Lung (tissue), 12 donors: ENCODE data around the gene PDGFB. TPM values are rescaled to one million over a fixed set of nuclear protein-coding genes. Genes with fewer than 3 reads are reported as not detected.

ENCODE experiments used
- ATAC-seq: fragments of 200-7000 bp; cut with Tn5 transposase; one replicate; pipeline ENCODE4 v1.9.1; 2020; ENCODE audit warnings: moderate number of reproducible peaks; ENCODE audit not compliant: insufficient read depth, low FRiP score
- DNase-seq, 3 donors: peaks; one replicate each; pipeline ENCODE4 v3.0.0-alpha.2; 2013 to 2017
- H3K27ac ChIP-seq, 2 donors: one replicate each; pipeline ENCODE4 v1.5.1; 2013; ENCODE audit warnings: mild to moderate bottlenecking in 2 of 2, moderate library complexity in 2 of 2, control low read depth in 1 of 2, inconsistent platforms in 1 of 2, low read depth in 1 of 2, low read length in 1 of 2
- H3K27me3 ChIP-seq, 3 donors: one replicate each; pipeline ENCODE4 v1.5.1; 2013; ENCODE audit warnings: low read length in 2 of 3; ENCODE audit not compliant: control insufficient read depth in 3 of 3, insufficient read depth in 3 of 3
- H3K36me3 ChIP-seq, 4 donors: one replicate each; pipeline ENCODE4 v1.5.1; 2013; ENCODE audit warnings: low read length in 4 of 4, mild to moderate bottlenecking in 1 of 4, moderate library complexity in 1 of 4; ENCODE audit not compliant: control insufficient read depth in 4 of 4, insufficient read depth in 4 of 4
- H3K4me1 ChIP-seq, 5 donors: one replicate each; pipeline ENCODE4 v1.5.1; 2013; ENCODE audit warnings: low read length in 5 of 5, mild to moderate bottlenecking in 2 of 5, moderate library complexity in 1 of 5; ENCODE audit not compliant: control insufficient read depth in 5 of 5, insufficient read depth in 5 of 5
- H3K4me3 ChIP-seq: one replicate; pipeline ENCODE4 v1.5.1; 2013; ENCODE audit warnings: mild to moderate bottlenecking, control low read depth, moderate library complexity
- H3K9ac ChIP-seq, 2 donors: one replicate each; pipeline ENCODE4 v1.5.1; 2013; ENCODE audit warnings: low read length in 2 of 2, control low read depth in 1 of 2; ENCODE audit not compliant: insufficient read depth in 1 of 2
- H3K9me3 ChIP-seq, 4 donors: one replicate each; pipeline ENCODE4 v1.5.1; 2013; ENCODE audit warnings: low read length in 3 of 4, mild to moderate bottlenecking in 1 of 4, moderate library complexity in 1 of 4; ENCODE audit not compliant: control insufficient read depth in 4 of 4, insufficient read depth in 3 of 4
- WGBS, 2 donors: extraction: QIAGEN DNeasy Blood & Tissue Kit; methylation state at CpG; one replicate each; pipeline ENCODE4 v1.1.7; 2013; 5-methylcytosine and 5-hydroxymethylcytosine counted together
- polyA plus RNA-seq, 2 donors: library from polyadenylated mRNA; stranded (reverse); fragments of 200-250 nt; gene quantifications; one replicate each; pipeline ENCODE4 v1.2.1, GENCODE V29; 2013
- total RNA-seq, 2 donors: library from RNA; depleted of rRNA in 1 of 2; stranded (reverse); fragments of >200 nt in 1 of 2; gene quantifications; one replicate each; pipeline ENCODE4 v1.2.1, GENCODE V29; 2014 to 2021
- TF ChIP-seq, protein P1 (sequence below): IDR thresholded peaks from 2 replicates; pipeline ENCODE4 v1.5.1; 2012; ENCODE audit warnings: mild to moderate bottlenecking; ENCODE audit errors: control extremely low read depth, extremely low read depth
- donor health status: control.
- donor health status: control.
- donor health status: Bipolar disorder and iron deficiency.
- donor health status: healthy.
- donor health status: DM: yes; HTN: yes; CAD: no.

Gene PDGFB
- total and polyA plus RNA-seq, 4 donors = 9.8 to 56.7 (median 29.5) TPM

DNA sequence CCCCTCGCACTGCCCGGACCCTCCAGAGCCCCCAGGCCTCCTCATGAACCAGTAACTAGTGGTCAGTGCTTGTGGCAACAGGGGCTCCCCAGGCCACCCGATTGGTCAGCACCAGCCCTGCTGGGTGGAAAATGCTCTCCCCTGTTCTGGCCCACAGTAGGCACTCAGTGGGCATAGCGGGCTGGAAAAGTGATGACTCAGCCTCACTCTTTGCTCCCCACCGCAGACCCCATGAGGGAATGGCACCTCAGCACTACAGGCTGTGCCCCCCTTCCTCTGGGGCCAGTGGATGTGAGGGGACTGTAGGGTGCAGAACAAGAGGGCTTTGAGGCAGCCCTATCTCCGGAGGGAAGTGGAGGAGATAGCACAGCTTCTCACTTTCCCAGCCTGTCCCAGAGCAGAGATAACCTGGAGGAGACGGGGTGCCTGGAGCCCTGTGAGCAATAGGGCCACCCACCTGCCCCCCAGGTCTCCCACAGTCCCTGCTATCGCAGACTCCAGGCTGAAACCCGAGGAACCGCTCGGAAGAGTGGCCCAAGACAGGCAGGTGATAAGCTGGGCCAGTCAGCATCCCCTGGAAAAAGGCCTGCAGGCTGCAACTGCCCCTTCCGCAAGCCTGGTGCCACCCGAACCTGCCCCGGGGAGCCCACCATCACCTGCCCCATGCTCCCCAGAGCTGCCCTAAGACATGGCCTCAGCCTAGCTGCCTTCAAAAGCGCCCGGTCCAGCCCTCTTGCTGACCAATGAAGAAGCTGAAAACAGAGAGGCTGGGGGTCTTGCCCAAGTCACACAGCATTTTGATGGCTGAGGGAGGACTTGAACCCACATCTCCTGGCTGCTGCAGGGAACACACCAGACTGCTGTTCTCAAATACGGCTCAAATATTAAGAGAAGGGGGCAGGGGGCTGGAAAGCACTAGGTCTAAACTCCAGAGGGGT, 29.4 kb upstream of the PDGFB start:
- H3K4me1 ChIP-seq = peaks cover 0 to 9% (median 0%) of the 10 kb centered on the region in 5 donors
- DNase-seq (no peak), ATAC-seq (no peak)
- H3K27ac ChIP-seq = no peak overlapping the region
- peaks cover 0 to 5% (median under 1%) of the 10 kb centered on the region in 4 donors for H3K9me3 ChIP-seq
- WGBS, 2 donors = 84 to 86% methylated on average over 17 of the region's 17 CpGs
- H3K36me3 ChIP-seq = no peaks in the 10 kb centered on the region
- H3K9ac ChIP-seq = no peak overlapping the region
- no peak overlapping the region for H3K4me3 ChIP-seq
- TF ChIP-seq, protein P1, sequence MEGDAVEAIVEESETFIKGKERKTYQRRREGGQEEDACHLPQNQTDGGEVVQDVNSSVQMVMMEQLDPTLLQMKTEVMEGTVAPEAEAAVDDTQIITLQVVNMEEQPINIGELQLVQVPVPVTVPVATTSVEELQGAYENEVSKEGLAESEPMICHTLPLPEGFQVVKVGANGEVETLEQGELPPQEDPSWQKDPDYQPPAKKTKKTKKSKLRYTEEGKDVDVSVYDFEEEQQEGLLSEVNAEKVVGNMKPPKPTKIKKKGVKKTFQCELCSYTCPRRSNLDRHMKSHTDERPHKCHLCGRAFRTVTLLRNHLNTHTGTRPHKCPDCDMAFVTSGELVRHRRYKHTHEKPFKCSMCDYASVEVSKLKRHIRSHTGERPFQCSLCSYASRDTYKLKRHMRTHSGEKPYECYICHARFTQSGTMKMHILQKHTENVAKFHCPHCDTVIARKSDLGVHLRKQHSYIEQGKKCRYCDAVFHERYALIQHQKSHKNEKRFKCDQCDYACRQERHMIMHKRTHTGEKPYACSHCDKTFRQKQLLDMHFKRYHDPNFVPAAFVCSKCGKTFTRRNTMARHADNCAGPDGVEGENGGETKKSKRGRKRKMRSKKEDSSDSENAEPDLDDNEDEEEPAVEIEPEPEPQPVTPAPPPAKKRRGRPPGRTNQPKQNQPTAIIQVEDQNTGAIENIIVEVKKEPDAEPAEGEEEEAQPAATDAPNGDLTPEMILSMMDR = no peak
- H3K27me3 ChIP-seq = no peaks in the 10 kb centered on the region

DNA sequence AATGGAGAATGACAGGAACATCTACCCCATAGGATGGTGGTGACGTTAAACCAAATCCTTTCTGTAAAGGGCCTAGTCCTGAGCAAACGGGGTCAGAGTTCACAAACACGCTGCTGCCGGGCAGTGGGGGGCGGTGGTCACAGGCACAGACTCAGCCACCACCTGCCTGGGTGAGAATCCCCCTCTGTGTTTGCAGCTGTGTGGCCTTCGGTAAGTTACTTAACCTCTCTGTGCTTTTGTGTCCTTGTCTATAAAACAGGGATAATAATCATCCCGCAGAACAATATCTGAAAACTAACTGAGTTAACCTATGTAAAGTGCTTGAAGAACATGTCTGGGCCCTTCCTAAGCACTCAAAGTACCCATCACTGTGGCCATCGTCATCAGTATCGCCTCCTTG, 26.0 kb upstream of the PDGFB start:
- Histone ChIP-seq H3K9ac (no peak overlapping the region), H3K36me3 (no peaks in the 10 kb centered on the region), H3K27me3 (no peaks in the 10 kb centered on the region), H3K9me3 (no peaks in the 10 kb centered on the region), H3K27ac (no peak overlapping the region), H3K4me1 (no peaks in the 10 kb centered on the region), H3K4me3 (no peak overlapping the region)
- WGBS, 2 donors = 90 to 97% methylated on average over 9 of the region's 9 CpGs
- TF ChIP-seq, protein P1 = no peak
- DNase-seq = no peak
- no peak for ATAC-seq

DNA sequence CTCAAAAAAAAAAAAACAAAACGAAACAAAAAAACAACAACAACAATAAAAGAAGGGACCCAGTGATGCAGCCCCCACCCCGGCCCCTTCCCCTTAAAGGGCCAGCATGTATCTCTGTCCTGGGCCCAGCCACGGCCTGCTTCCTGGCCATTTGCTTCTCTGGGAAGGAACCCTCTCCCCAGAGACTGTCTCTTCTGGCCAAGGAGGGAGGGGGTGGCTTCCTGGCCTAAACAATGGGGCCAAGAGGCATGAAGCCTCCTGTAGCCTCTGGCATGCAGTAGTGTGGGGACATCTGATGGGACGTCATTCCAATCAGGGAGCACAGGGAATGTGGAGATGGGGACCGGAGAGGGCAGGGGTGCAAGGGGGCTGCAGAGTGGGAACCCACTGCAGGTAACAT, 25.5 kb upstream of the PDGFB start:
- Histone ChIP-seq H3K27ac (no peak overlapping the region), H3K9ac (no peak overlapping the region), H3K4me3 (no peak overlapping the region), H3K9me3 (no peaks in the 10 kb centered on the region), H3K27me3 (no peaks in the 10 kb centered on the region), H3K4me1 (no peaks in the 10 kb centered on the region), H3K36me3 (no peaks in the 10 kb centered on the region)
- TF ChIP-seq, protein P1 = no peak
- DNase-seq (no peak), ATAC-seq (no peak)
- WGBS, 2 donors = 57 to 63% methylated on average over 5 of the region's 5 CpGs
